Measurements from ENCODE around the gene MBLAC1. TPM values are rescaled to one million over a fixed set of nuclear protein-coding genes. Genes with fewer than 3 reads are reported as not detected.

MBLAC1 gene
- total and polyA plus RNA-seq, 9 of the 15 experiments (the other 6 are each of a cell fraction or from before 2014, with no cell fraction given): 0.03 to 3.1 (median 0.52) TPM

DNA sequence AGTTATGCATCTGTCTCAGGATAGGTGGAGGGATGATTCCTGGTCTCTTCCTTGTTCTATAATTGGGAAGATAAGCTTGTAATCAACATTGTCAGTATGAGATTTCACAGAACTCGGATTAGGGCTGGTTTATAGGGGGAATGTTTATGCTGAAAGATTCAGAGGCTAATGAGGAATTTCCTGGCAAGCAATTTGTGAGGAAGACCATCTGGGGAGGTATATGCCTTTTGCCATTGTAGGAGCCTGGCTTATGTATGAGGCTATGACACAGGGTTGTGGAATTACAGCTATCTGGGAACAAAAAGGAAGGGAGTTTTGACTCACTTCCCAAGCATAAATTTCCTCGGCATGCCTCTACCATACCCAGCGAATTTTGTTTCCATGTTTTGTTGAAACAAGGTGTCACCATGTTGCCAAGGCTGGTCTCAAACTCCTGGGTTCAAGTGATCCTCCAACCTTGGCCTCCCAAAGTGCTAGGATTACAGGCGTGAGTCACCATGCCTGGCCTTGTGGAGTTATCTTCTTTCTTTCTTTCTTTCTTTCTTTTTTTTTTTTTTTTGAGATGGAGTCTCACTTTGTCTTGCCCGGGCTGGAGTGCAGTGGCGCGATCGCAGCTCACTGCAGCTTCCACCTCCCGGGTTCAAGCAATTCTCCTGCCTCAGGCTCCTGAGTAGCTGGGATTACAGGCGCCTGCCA lies 39.6 kb upstream of the MBLAC1 start (continued):
- TF ChIP-seq MXD1 (CRISPR knock-in tag; IDR thresholded peaks at IDR 0.05; ENCODE audit: borderline replicate concordance, poor library complexity, severe bottlenecking): no peak
- no peak for TF ChIP-seq ZNF263 (CRISPR knock-in tag; IDR thresholded peaks at IDR 0.05; ENCODE audit: borderline replicate concordance)
- TF ChIP-seq, protein P1, sequence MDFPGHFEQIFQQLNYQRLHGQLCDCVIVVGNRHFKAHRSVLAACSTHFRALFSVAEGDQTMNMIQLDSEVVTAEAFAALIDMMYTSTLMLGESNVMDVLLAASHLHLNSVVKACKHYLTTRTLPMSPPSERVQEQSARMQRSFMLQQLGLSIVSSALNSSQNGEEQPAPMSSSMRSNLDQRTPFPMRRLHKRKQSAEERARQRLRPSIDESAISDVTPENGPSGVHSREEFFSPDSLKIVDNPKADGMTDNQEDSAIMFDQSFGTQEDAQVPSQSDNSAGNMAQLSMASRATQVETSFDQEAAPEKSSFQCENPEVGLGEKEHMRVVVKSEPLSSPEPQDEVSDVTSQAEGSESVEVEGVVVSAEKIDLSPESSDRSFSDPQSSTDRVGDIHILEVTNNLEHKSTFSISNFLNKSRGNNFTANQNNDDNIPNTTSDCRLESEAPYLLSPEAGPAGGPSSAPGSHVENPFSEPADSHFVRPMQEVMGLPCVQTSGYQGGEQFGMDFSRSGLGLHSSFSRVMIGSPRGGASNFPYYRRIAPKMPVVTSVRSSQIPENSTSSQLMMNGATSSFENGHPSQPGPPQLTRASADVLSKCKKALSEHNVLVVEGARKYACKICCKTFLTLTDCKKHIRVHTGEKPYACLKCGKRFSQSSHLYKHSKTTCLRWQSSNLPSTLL (IDR thresholded peaks at IDR 0.05): no peak

GRCh38 chr7:100088095-100088620 lies 38.6 kb upstream of the MBLAC1 start:
- H3K9me3 ChIP-seq (replicated peaks; ENCODE audit: control insufficient read depth, insufficient read depth, low read depth, low read length): no peaks in the 10 kb centered on the region
- peak overlapping the region; percentile 97 for H3K27ac ChIP-seq (ENCODE audit: extremely low read depth, low read depth, low read length)
- in situ Hi-C loops (cut with MboI) (no loop called here), intact Hi-C loops (cut with micrococcal nuclease) (no loop called here)
- FAIRE-seq: no peak
- no peak; the same call in 2 of the 3 replicates for ATAC-seq
- DNase-seq (ENCODE audit: extremely low read depth in 1 of 4, low spot score in 3 of 4): no peak
- peaks cover 19% of the 10 kb centered on the region for H3K79me2 ChIP-seq (ENCODE audit: control insufficient read depth, insufficient read depth, low read length)
- H3K27me3 ChIP-seq (ENCODE audit: control insufficient read depth in 2 of 2, insufficient read depth in 2 of 2, low read length in 2 of 2): no peaks in the 10 kb centered on the region
- peak overlapping the region; percentile 96 for H3K4me2 ChIP-seq (ENCODE audit: insufficient read depth, low read length)
- BruUV-seq (replicated peaks): TSS peak; percentile 39
- H2AFZ ChIP-seq (ENCODE audit: low read depth, low read length): peak overlapping the region; percentile 93
- ChIA-PET CTCF (ENCODE audit: low intra/inter-chr PET ratio) (interaction anchor here (0.6 kb wide), 1 partner anchor 45 kb away, joined by 3 read pairs; no protein-coding TSS in a partner anchor), POLR2A (interaction anchor here (0.7 to 7.9 kb wide), 5 partner anchors 9 to 593 kb away, joined by 3 to 115 read pairs (median 3); partner anchors contain the start of genes AP4M1 and MCM7)
- 72% methylated on average over 11 of the region's 11 CpGs for WGBS (ENCODE audit: insufficient coverage, low coverage, missing lambda C conversion rate)
- peaks cover 13% of the 10 kb centered on the region; the same call in 1 of the 2 replicates for H4K20me1 ChIP-seq (replicated peaks; ENCODE audit: control insufficient read depth, insufficient read depth, low read length)
- H3K4me3 ChIP-seq: peak overlapping the region; percentile 87
- H3K36me3 ChIP-seq (ENCODE audit: control insufficient read depth, insufficient read depth, low read length): peaks cover 34% of the 10 kb centered on the region
- no peaks in the 10 kb centered on the region for H3K9me1 ChIP-seq (ENCODE audit: control insufficient read depth, insufficient read depth, low read length)
- H3K4me1 ChIP-seq (replicated peaks in 1 of 2; ENCODE audit: control insufficient read depth in 2 of 2, insufficient read depth in 2 of 2, low read length in 2 of 2): peaks cover 26 to 28% of the 10 kb centered on the region in 2 experiments
- H3K9ac ChIP-seq (ENCODE audit: insufficient read depth in 1 of 2, low read depth in 2 of 2, low read length in 2 of 2): peak overlapping the region; percentile 96 to 97
- TF ChIP-seq ATF4 (CRISPR knock-in tag; IDR thresholded peaks at IDR 0.05): no peak
- no peak for TF ChIP-seq EGR1 (conservative IDR thresholded peaks at IDR 0.05)
- TF ChIP-seq, protein P2, sequence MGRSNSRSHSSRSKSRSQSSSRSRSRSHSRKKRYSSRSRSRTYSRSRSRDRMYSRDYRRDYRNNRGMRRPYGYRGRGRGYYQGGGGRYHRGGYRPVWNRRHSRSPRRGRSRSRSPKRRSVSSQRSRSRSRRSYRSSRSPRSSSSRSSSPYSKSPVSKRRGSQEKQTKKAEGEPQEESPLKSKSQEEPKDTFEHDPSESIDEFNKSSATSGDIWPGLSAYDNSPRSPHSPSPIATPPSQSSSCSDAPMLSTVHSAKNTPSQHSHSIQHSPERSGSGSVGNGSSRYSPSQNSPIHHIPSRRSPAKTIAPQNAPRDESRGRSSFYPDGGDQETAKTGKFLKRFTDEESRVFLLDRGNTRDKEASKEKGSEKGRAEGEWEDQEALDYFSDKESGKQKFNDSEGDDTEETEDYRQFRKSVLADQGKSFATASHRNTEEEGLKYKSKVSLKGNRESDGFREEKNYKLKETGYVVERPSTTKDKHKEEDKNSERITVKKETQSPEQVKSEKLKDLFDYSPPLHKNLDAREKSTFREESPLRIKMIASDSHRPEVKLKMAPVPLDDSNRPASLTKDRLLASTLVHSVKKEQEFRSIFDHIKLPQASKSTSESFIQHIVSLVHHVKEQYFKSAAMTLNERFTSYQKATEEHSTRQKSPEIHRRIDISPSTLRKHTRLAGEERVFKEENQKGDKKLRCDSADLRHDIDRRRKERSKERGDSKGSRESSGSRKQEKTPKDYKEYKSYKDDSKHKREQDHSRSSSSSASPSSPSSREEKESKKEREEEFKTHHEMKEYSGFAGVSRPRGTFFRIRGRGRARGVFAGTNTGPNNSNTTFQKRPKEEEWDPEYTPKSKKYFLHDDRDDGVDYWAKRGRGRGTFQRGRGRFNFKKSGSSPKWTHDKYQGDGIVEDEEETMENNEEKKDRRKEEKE (IDR thresholded peaks at IDR 0.05; ENCODE audit: borderline replicate concordance in 1 of 2, control insufficient read depth in 1 of 2, low read depth in 2 of 2, low read length in 1 of 2): no peak
- TF ChIP-seq L3MBTL2 (IDR thresholded peaks at IDR 0.05): no peak
- no peak for TF ChIP-seq ZNF124 (CRISPR knock-in tag; IDR thresholded peaks at IDR 0.05)
- no peak for TF ChIP-seq ZKSCAN8 (CRISPR knock-in tag; IDR thresholded peaks at IDR 0.05)
- TF ChIP-seq NFE2 (IDR thresholded peaks at IDR 0.05; ENCODE audit: low read depth): no peak
- TF ChIP-seq NBN (IDR thresholded peaks at IDR 0.05; ENCODE audit: low read depth): no peak
